ENCODE measurements around the gene FNDC1. TPM values are rescaled to one million over a fixed set of nuclear protein-coding genes. Genes with fewer than 3 reads are reported as not detected.
A peak's percentile ranks its signal among the peaks of the same experiment; 100 is the strongest.

FNDC1 gene
- not detected in 2 replicates for total RNA-seq (2013; cell fraction: nucleolus; rRNA removed)
- total RNA-seq (2014; rRNA removed) (not detected in 2 replicates), total RNA-seq (2014; rRNA removed; fragmentation: Illumina TruSeq; extraction: Trizol) (not detected in 2 replicates), total RNA-seq (2021) (not detected in 2 replicates), polyA plus RNA-seq (2011; rRNA removed) (not detected in 2 replicates), polyA plus RNA-seq (2014; fragmentation: Illumina TruSeq; extraction: Trizol) (not detected in 2 replicates), polyA plus RNA-seq (2014; fragmentation: Nextera tagmentation; extraction: Ambion mirVana) (not detected), polyA plus RNA-seq (2014; rRNA removed) (not detected in 2 replicates), polyA plus RNA-seq (2016; fragmentation: Nextera tagmentation; extraction: Ambion mirVana) (not detected), polyA minus RNA-seq (2011; rRNA and poly(A)+ RNA removed) (not detected in 2 replicates), Bru-seq, nascent RNA (not detected), BruChase-seq, experiment 1, labeled RNA remaining after a 6-hour chase (not detected), BruChase-seq, experiment 2, labeled RNA remaining after a 2-hour chase (not detected)
- polyA plus RNA-seq (2011; ENCODE audit: low read depth): not detected
- polyA plus RNA-seq (2011; cell fraction: cytosol; rRNA removed): not detected in 2 replicates
- not detected in 2 replicates for polyA plus RNA-seq (2011; cell fraction: nucleus; rRNA removed)
- polyA plus RNA-seq (2012): not detected in 2 replicates
- not detected in 2 replicates for polyA minus RNA-seq (2011; cell fraction: cytosol; rRNA and poly(A)+ RNA removed)
- polyA minus RNA-seq (2011; cell fraction: nucleus; rRNA and poly(A)+ RNA removed): not detected in 2 replicates
- long read RNA-seq, experiment 1: 0 reads
- long read RNA-seq, experiment 2: 0 reads

GRCh38 chr6:159169193-159169555 is at the start of gene FNDC1:
FNDC1 (plus strand) TSS chr6:159169400; CDS start chr6:159169597, 197 bp downstream.
- H3K9ac ChIP-seq (ENCODE audit: control insufficient read depth, insufficient read depth, low read length): no peak within 1 kb of the TSS
- no peaks in the 10 kb centered on the region for H3K4me1 ChIP-seq (ENCODE audit: control insufficient read depth, insufficient read depth, low read length)
- H3K27me3 ChIP-seq (replicated peaks in 1 of 2; ENCODE audit: control insufficient read depth in 2 of 2, insufficient read depth in 2 of 2, low read length in 1 of 2): peaks cover 18 to 28% of the 10 kb centered on the region in 2 experiments
- no peaks in the 10 kb centered on the region for H3K9me3 ChIP-seq (replicated peaks; ENCODE audit: control insufficient read depth, insufficient read depth, low read length)
- SMC1A ChIA-PET (ENCODE audit: uncharacterized antibody, unreplicated experiment): no interaction called here
- no CpG with 5 or more reads among the region's 59 CpGs for WGBS (ENCODE audit: insufficient coverage, insufficient replicate concordance, low lambda C conversion rate, missing lambda C conversion rate)
- H4K20me1 ChIP-seq (ENCODE audit: control insufficient read depth, insufficient read depth): no peaks in the 10 kb centered on the region
- CTCF ChIA-PET: no interaction called here
- no peaks in the 10 kb centered on the region for H3K79me2 ChIP-seq (ENCODE audit: control insufficient read depth, insufficient read depth, low read length)
- no peak within 1 kb of the TSS for H3K4me3 ChIP-seq
- no peak for FAIRE-seq
- POLR2A ChIA-PET: no interaction called here
- peak; percentile 84 for ATAC-seq
- H3K36me3 ChIP-seq (ENCODE audit: control insufficient read depth in 2 of 2, insufficient read depth in 2 of 2, low read length in 1 of 2): no peaks in the 10 kb centered on the region
- in situ Hi-C loops (cut with MboI): no loop called here
- BruUV-seq (replicated peaks): no TSS peak
- no peak for DNase-seq (ENCODE audit: low read depth, low spot score)
- no peak within 1 kb of the TSS for H3K27ac ChIP-seq (ENCODE audit: control insufficient read depth, insufficient read depth)
- TF ChIP-seq CHD2 (IDR thresholded peaks at IDR 0.05; ENCODE audit: borderline replicate concordance, low read depth, low read length) (no peak), TCF7 (IDR thresholded peaks at IDR 0.05; ENCODE audit: borderline replicate concordance) (no peak), YY1 (IDR thresholded peaks at IDR 0.05; ENCODE audit: low read depth, low read length) (no peak), EGR1 (IDR thresholded peaks at IDR 0.05; ENCODE audit: borderline replicate concordance in 1 of 2, low read depth in 2 of 2, low read length in 2 of 2) (peak in 1 of 2 experiments; percentile 14; a peak in 1 of 3 replicates), CTCF (IDR thresholded peaks at IDR 0.05 in 2 of 3, conservative IDR thresholded peaks at IDR 0.05 in 1 of 3; ENCODE audit: control insufficient read depth in 2 of 3, extremely low read depth in 1 of 3, insufficient read depth in 1 of 3, low read depth in 3 of 3, low read length in 3 of 3) (peak; percentile 15 to 28 (median 27); a peak in 2 of 6 replicates), RAD21 (IDR thresholded peaks at IDR 0.05; ENCODE audit: insufficient read depth, low read depth, low read length) (peak; percentile 37), GATAD2B (conservative IDR thresholded peaks at IDR 0.05; ENCODE audit: low read depth) (no peak), KLF5 (IDR thresholded peaks at IDR 0.05; ENCODE audit: partially characterized antibody) (no peak)
- RAD21 ChIA-PET (ENCODE audit: unreplicated experiment): no interaction called here
- H3K4me2 ChIP-seq (ENCODE audit: control insufficient read depth, insufficient read depth): peak within 1 kb of the TSS; percentile 60
- intact Hi-C loops (cut with micrococcal nuclease; ENCODE audit: unreplicated experiment): no loop called here
- no peak within 1 kb of the TSS for H2AFZ ChIP-seq (ENCODE audit: control insufficient read depth, low read depth, low read length)
